22Rv1 (cell line): ENCODE data around the gene MPDZ.

ENCODE experiments used
- H3K27ac ChIP-seq: fragments of 450-650 bp; 2 replicates; pipeline ENCODE4 v1.5.1; 2017
- ZFX ChIP-seq: fragments of 450-650 bp; IDR thresholded peaks from 2 replicates; pipeline ENCODE4 v1.6.1; 2017; ENCODE audit warnings: antibody characterized with exemption, borderline replicate concordance
- TF ChIP-seq, protein P1 (sequence below): fragments of 450-650 bp; IDR thresholded peaks from 2 replicates; pipeline ENCODE4 v1.5.1; 2017; ENCODE audit warnings: mild to moderate bottlenecking

MPDZ gene

DNA sequence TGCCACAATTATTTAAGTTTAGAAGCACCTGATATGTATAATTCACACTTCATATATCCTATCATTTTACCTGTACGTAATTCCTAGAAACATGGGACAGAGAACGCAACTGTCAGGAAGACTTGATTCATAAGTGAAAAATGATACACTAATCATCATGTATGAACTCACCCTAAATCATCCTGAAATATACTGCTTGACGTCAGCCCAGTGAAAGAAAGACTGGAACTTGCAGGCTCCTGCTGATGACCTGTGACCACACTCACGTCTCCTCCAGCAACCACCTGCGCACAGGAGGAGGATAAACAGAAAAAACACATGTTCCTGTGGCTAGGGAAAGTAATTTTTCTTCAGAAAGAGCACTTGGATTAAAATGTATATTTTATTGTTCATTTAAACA lies 169.7 kb downstream of the MPDZ start:
- TF ChIP-seq, protein P1, sequence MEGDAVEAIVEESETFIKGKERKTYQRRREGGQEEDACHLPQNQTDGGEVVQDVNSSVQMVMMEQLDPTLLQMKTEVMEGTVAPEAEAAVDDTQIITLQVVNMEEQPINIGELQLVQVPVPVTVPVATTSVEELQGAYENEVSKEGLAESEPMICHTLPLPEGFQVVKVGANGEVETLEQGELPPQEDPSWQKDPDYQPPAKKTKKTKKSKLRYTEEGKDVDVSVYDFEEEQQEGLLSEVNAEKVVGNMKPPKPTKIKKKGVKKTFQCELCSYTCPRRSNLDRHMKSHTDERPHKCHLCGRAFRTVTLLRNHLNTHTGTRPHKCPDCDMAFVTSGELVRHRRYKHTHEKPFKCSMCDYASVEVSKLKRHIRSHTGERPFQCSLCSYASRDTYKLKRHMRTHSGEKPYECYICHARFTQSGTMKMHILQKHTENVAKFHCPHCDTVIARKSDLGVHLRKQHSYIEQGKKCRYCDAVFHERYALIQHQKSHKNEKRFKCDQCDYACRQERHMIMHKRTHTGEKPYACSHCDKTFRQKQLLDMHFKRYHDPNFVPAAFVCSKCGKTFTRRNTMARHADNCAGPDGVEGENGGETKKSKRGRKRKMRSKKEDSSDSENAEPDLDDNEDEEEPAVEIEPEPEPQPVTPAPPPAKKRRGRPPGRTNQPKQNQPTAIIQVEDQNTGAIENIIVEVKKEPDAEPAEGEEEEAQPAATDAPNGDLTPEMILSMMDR: no peak
- no peak for TF ChIP-seq ZFX

DNA sequence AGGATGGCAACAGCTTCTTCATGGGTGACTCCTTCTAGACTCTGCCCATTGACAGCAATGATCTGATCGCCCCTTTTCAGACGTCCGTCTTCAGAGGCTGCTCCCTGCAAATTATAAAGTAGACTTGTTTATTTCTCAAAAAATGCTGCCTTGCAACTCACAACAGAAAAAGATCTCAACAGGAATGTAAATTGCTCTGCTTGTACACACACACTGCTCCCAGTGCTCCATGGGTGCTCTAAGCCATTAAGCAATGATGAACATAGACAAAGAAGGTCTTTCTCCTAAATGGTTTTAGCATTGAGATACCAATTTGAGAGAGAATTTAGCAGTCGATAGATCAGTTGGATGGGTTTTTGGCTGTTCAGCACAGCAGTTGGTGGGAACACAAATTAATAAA lies 172.5 kb downstream of the MPDZ start:
- no peak overlapping the region for H3K27ac ChIP-seq
- TF ChIP-seq ZFX: no peak
- TF ChIP-seq, protein P1: no peak

More for the DNA sequence above, 169.7 kb downstream of the MPDZ start:
- no peak overlapping the region for H3K27ac ChIP-seq

DNA sequence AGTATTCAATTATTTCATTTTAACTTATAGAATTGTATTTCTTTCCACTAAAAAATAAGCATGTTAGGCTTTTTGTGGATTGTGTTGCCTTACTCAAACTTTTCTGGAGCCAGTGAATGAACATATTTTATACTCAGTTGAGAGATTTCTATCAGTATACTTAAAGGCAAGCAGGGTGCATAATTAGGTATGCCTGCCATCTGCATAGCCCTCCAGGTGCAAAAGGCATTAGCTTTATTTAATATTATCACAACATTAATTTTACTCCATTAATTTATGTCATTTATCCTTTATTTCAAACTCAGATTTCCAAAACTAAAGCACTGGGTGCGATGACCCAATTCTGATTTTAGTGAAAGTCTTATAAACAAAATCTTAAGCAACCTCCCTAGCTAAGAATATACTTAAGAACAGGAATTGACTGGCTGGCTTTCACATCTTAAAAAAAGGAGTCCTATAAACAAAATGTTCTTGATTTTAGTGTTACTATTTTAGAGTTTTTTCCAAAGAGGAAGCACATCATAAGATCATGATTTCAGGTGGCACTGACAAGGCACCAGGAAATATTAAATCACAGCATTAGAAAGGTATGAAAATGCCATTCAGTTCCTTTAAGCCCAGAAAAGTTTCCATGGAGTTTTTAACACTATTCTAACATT lies 178.4 kb downstream of the MPDZ start:
- no peak overlapping the region for H3K27ac ChIP-seq
- TF ChIP-seq ZFX: no peak
- TF ChIP-seq, protein P1: no peak

DNA sequence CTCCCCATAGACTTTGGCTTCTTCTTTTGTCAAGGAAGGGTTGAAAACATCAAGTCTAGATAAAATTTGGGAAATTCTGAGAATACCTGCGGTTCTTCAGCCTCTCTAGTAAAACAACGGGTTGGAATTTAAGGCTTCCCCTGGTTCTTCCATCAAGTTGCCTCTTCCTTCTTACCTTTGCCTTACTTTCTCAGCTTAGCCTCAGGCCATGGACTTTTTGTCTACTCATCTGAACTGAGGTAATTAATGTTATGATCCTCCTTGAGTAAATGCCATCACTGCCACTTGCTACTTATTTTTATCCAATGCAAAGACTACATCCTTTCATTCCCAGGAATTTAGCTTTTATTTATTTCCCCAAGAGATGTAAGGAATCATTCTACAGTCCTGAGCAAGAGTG lies 184.4 kb downstream of the MPDZ start:
- TF ChIP-seq, protein P1: no peak
- no peak for TF ChIP-seq ZFX
- no peak overlapping the region for H3K27ac ChIP-seq

DNA sequence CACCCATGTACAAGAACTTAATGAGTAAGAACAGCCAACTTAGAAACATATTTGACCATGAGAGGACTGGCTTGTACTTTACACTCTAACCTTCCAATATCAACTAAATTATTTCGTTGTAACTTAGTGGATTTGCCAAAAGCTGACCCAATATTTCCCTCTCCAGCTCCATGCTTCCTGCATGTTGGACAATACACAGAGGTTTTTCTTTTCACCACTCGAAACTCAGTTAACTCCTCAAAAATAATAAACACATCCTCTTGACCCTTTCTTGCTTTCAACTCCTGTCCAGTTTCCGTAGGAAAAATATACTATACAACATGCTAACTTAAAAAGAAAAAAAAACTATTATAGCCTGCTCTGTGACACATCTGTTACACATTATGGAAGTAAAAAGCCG lies 188.9 kb downstream of the MPDZ start:
- H3K27ac ChIP-seq: no peak overlapping the region
- TF ChIP-seq, protein P1: no peak
- no peak for TF ChIP-seq ZFX

DNA sequence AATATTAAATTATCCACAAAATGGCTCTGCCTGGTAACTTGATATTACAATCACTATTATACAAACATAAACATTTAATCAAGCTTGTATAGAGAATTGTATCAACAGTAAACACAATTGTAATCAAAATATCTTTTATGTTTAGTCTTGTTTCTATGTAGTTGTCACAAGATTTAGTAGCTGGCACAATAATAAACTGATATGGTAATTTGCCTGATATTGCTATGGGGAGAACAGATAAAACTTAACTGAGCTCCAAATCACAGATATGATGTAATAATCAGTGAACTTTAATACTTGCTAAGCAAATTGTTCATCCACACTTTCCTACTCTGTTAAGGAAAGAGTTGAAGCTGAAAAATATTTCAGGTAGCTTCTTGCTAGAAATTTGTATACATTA lies 189.8 kb downstream of the MPDZ start:
- no peak overlapping the region for H3K27ac ChIP-seq
- TF ChIP-seq ZFX: no peak
- TF ChIP-seq, protein P1: no peak

DNA sequence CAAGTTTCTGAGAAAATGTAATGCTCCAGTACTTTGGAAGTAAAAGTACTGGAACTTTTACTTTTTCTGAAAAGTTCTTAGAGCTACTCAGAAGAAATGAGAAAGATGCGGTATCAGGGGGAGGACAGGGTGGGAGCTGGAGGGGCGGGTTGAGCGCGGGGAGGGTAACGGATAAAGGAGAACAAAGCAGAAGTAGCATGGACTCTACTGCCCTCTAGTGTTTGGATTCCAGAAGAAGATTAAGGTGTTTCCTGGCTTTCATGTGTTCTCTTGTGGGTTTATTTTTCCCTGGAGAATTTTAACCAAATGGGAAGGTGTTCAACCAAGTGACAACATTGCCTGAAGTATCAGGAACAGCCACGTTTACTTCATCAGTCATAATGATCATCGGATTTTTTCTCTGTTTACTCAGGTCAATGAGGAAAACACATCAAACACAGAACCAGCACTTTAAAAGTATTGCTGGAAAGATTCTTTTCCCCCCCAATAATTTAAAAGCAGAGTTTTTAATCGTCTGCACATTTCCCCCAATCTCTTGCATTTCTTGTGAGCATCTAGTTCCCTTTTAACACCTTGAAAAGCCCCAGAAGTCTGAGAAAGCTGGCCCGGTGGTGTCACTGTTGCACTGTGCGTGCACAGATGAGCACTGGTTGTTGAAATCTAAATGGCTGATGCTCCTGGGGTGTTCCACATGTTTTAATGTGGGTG lies 190.6 kb downstream of the MPDZ start:
- no peak overlapping the region for H3K27ac ChIP-seq
- TF ChIP-seq, protein P1: peak; percentile 84
- no peak for TF ChIP-seq ZFX
